NOMO-1 treated with dmso at 0.1 percent for 144 hours (cell line): ENCODE measurements around the gene TMEM43.

Experiments
- DNase-seq: peaks from one replicate; lab custom pipeline; 2025; ENCODE audit not compliant: unreplicated experiment; lab: John Stamatoyannopoulos, UW

Gene TMEM43

GRCh38 chr3:14150491-14151230 is 25.8 kb downstream of the TMEM43 start:
- DNase-seq: no peak

GRCh38 chr3:14151471-14152083 is 26.7 kb downstream of the TMEM43 start:
- no peak for DNase-seq

- DNase-seq: no peak
These were observed 27.5 kb downstream of the TMEM43 start for GRCh38 chr3:14152233-14152962.

GRCh38 chr3:14152963-14153355 is 28.1 kb downstream of the TMEM43 start:
- no peak for DNase-seq

GRCh38 chr3:14153663-14154062 is 28.8 kb downstream of the TMEM43 start:
- DNase-seq: no peak

GRCh38 chr3:14154276-14154675 is 29.4 kb downstream of the TMEM43 start:
- DNase-seq: no peak

- no peak for DNase-seq
These were observed 30.1 kb downstream of the TMEM43 start for GRCh38 chr3:14154895-14155440.

GRCh38 chr3:14156201-14156600 is 31.3 kb downstream of the TMEM43 start:
- DNase-seq: no peak

- DNase-seq: no peak
These were observed 32.1 kb downstream of the TMEM43 start for GRCh38 chr3:14156843-14157561.

- no peak for DNase-seq
These were observed 33.1 kb downstream of the TMEM43 start for GRCh38 chr3:14157951-14158350.

- no peak for DNase-seq
These were observed 33.5 kb downstream of the TMEM43 start for GRCh38 chr3:14158370-14158769.

- no peak for DNase-seq
These were observed 34.6 kb downstream of the TMEM43 start for GRCh38 chr3:14159426-14159825.

- DNase-seq: no peak
These were observed 36.4 kb downstream of the TMEM43 start for GRCh38 chr3:14161282-14161681.

- no peak for DNase-seq
These were observed 37.3 kb downstream of the TMEM43 start for GRCh38 chr3:14162178-14162577.

GRCh38 chr3:14166877-14167603 is 42.2 kb downstream of the TMEM43 start:
- no peak for DNase-seq

- no peak for DNase-seq
These were observed 44.6 kb downstream of the TMEM43 start for GRCh38 chr3:14169435-14169834.

GRCh38 chr3:14169871-14170270 is 45.0 kb downstream of the TMEM43 start:
- DNase-seq: no peak

- DNase-seq: no peak
These were observed 45.8 kb downstream of the TMEM43 start for GRCh38 chr3:14170531-14171159.

- DNase-seq: no peak
These were observed 47.6 kb downstream of the TMEM43 start for GRCh38 chr3:14172496-14172895.

GRCh38 chr3:14174483-14174882 is 49.6 kb downstream of the TMEM43 start:
- no peak for DNase-seq
